Memory B cell (primary cell): ENCODE measurements around the gene FMNL2.

Experiments
- ATAC-seq: fragments of 150-1000 bp; cut with Tn5 transposase; 2 replicates; pipeline ENCODE4 v1.10.0; 2021; ENCODE audit warnings: low read depth, mild to moderate bottlenecking, moderate library complexity
- DNase-seq, 2 donors: peaks; one replicate each; pipeline ENCODE4 v3.0.0; 2022; ENCODE audit warnings: low spot score in 2 of 2
- H3K27ac Mint-ChIP-seq: one replicate; pipeline ENCODE4 v1.8.0; 2022; ENCODE audit warnings: mild to moderate bottlenecking, moderate library complexity, mixed read lengths
- H3K27me3 Mint-ChIP-seq: one replicate; pipeline ENCODE4 v1.8.0; 2022; ENCODE audit warnings: mixed read lengths
- H3K36me3 Mint-ChIP-seq: one replicate; pipeline ENCODE4 v1.8.0; 2022; ENCODE audit warnings: mild to moderate bottlenecking, mixed read lengths
- H3K4me1 Mint-ChIP-seq: one replicate; pipeline ENCODE4 v1.8.0; 2022; ENCODE audit warnings: mixed read lengths
- H3K4me3 Mint-ChIP-seq: one replicate; pipeline ENCODE4 v1.8.0; 2022; ENCODE audit warnings: mild to moderate bottlenecking, moderate library complexity, mixed read lengths
- H3K9me3 Mint-ChIP-seq: one replicate; pipeline ENCODE4 v1.8.0; 2022; ENCODE audit warnings: mixed read lengths

FMNL2 gene

DNA sequence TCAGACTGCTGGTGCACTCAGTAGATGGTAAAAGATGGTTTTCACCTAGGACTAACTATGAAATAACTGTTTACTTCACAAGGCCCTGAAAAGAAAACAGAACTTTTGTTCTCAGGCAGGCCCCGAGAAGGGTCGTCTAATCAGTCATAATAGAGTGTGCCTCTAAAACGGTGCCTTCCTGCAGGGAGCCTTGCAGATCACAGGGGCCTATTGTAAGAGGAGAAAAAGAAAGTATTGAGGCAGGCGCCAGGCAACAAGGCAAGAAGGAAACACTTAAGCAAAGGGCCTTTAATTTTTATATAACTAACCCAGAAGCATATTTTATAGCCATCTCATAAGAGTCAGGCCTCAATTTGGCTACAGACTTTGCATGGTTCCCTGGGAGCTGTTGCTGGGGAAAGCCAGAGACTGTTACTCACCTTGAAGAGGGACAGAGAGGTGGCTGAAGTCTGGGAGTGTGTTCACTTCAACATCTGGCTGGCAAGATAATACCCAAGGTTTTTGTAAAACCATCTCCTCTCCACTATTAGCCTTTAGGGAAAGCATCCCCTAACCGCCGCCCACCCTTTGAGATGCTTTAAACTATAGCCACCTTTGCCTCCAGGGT, 265.2 kb downstream of the FMNL2 start:
- DNase-seq = no peak
- ATAC-seq = no peak
- Mint-ChIP-seq H3K36me3 (no peaks in the 10 kb centered on the region), H3K4me1 (no peaks in the 10 kb centered on the region), H3K4me3 (no peak overlapping the region), H3K27ac (no peak overlapping the region), H3K9me3 (no peaks in the 10 kb centered on the region), H3K27me3 (no peaks in the 10 kb centered on the region)

DNA sequence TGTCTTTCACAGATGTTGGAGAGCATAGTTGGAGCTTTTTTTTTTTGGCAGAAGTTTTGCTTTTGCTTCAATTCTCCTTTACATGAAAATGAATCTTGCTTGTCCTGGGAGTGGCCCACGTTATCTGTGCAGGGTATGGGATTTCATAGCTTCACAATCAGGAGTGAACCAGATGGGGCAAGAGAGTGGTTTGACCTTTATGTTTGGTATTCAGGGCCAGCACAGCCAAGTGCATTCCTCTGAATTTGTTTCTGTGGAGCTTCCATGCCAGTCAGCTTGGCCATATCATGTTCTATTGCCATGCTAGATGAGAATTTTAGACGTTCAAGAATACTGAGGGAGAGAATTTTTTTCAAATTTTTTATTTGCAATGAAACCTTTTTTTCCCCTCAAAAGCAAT, 265.7 kb downstream of the FMNL2 start:
- H3K9me3 Mint-ChIP-seq = no peaks in the 10 kb centered on the region
- no peak overlapping the region for H3K4me3 Mint-ChIP-seq
- no peak for ATAC-seq
- H3K36me3 Mint-ChIP-seq = no peaks in the 10 kb centered on the region
- H3K27me3 Mint-ChIP-seq = no peaks in the 10 kb centered on the region
- no peak for DNase-seq
- H3K4me1 Mint-ChIP-seq = no peaks in the 10 kb centered on the region
- no peak overlapping the region for H3K27ac Mint-ChIP-seq

DNA sequence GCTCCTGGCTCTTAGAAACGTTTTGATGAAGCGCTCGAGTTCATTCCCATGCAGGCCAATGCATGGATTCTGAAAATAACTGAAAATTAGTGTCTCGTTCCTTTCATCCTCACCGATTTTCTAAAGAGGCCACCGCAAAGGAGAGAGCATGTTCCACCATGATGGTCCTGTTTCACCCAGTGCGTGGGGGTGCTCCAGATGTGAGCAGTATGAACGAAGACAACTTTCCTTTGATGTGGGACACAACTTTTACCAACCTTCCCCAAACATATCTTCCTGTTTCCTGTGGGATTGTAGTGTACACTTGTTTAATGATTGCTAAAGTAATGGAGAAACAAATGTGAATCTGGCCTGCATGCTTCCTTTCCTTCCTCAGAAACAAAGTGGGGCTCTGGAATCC, 267.8 kb downstream of the FMNL2 start:
- Mint-ChIP-seq H3K36me3 (no peaks in the 10 kb centered on the region), H3K4me3 (no peak overlapping the region), H3K27me3 (no peaks in the 10 kb centered on the region), H3K4me1 (no peaks in the 10 kb centered on the region), H3K9me3 (no peaks in the 10 kb centered on the region), H3K27ac (no peak overlapping the region)
- ATAC-seq (no peak), DNase-seq (no peak)

DNA sequence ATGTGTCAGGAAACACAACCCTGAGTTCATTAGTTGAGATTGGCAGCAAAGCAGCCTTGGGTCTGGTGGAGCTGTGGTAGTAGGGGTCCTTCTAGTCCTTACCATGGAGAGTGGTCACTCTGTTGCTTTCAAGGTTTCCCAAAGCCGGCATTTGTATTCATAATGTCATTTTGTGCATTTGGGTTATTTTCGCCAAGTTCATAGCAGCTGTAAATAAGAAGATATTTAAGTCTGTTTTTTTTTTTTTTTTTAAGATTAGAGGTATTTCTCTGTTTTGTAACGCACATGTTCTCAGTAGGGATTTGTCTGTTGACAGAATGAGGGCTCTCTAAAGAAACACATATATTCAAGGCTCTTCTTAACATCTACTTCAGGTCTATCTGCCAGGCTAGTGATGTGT, 268.2 kb downstream of the FMNL2 start:
- DNase-seq = no peak
- no peaks in the 10 kb centered on the region for H3K36me3 Mint-ChIP-seq
- no peak overlapping the region for H3K27ac Mint-ChIP-seq
- no peaks in the 10 kb centered on the region for H3K9me3 Mint-ChIP-seq
- no peak overlapping the region for H3K4me3 Mint-ChIP-seq
- H3K27me3 Mint-ChIP-seq = no peaks in the 10 kb centered on the region
- no peak for ATAC-seq
- no peaks in the 10 kb centered on the region for H3K4me1 Mint-ChIP-seq

DNA sequence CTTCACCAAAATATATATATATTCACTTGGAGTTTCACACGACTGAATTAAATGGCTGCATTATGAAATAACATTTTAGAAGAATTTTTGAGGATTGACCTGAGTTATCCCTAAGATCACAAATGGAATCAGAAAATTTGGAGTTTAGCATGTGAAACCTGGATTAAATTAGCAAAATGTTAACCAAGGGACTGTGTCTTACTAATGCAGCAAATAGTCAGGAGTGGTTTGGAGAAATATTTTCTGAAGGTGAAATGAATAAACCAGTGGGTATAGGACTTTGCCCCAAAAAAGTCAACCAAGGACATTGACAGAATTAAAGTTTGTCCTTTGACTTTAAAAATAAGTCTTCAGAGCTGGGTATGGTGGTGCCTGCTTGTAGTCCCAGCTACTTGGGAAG, 271.1 kb downstream of the FMNL2 start:
- no peak for DNase-seq
- Mint-ChIP-seq H3K4me1 (no peaks in the 10 kb centered on the region), H3K27ac (no peak overlapping the region), H3K9me3 (no peaks in the 10 kb centered on the region), H3K4me3 (no peak overlapping the region), H3K27me3 (no peaks in the 10 kb centered on the region), H3K36me3 (no peaks in the 10 kb centered on the region)
- ATAC-seq = no peak

DNA sequence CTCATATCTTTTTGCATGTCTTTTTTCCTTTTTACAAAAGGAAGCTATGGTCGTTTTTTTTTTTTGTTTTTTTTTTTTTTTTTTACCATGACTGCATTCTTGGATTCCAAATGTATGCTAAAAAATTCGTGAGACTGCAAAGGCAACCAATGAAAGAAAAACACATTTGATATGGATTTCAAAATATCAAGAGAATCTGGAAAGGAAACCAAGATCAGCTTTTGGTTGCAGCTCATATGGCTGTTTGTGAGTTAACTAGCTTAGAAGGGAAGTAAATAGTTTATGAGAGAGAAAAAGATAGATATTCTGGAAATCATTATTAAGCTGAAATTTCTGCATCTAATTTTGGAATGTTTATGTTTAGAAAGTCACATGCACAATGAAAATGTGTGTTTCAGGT, 272.0 kb downstream of the FMNL2 start:
- peaks cover 5% of the 10 kb centered on the region for H3K4me1 Mint-ChIP-seq

DNA sequence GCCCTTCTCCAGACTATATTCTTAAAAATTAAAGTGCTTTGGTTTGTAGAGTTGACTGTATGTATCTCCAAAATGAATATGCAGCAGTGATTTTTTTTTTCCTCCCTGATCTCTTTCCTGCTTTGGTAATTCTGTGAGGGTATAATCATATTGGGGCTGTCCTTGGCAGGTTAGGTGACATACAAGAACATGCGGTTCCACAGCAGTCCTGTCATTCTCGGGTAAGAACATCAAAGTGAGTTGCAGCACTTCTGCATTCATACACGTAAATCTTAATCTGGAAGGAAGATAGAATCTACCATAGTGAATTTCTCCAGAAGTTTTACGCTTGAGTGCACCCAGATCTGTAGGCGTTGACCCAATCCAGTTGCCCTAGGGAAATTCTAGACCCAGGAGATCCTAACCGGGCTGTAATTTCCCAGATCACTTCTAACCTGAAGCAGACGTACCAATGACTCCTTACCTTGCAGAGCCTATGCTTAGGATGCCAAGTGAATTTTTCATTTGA, 272.9 kb downstream of the FMNL2 start:
- peaks cover 12% of the 10 kb centered on the region for H3K4me1 Mint-ChIP-seq
- H3K4me3 Mint-ChIP-seq = no peak overlapping the region
- no peaks in the 10 kb centered on the region for H3K9me3 Mint-ChIP-seq
- DNase-seq (no peak), ATAC-seq (no peak)
- no peaks in the 10 kb centered on the region for H3K36me3 Mint-ChIP-seq
- no peaks in the 10 kb centered on the region for H3K27me3 Mint-ChIP-seq
- no peak overlapping the region for H3K27ac Mint-ChIP-seq

More for the DNA sequence above, 272.0 kb downstream of the FMNL2 start:
- Mint-ChIP-seq H3K9me3 (no peaks in the 10 kb centered on the region), H3K36me3 (no peaks in the 10 kb centered on the region), H3K27ac (no peak overlapping the region), H3K27me3 (no peaks in the 10 kb centered on the region), H3K4me3 (no peak overlapping the region)
- no peak for DNase-seq
- no peak for ATAC-seq

DNA sequence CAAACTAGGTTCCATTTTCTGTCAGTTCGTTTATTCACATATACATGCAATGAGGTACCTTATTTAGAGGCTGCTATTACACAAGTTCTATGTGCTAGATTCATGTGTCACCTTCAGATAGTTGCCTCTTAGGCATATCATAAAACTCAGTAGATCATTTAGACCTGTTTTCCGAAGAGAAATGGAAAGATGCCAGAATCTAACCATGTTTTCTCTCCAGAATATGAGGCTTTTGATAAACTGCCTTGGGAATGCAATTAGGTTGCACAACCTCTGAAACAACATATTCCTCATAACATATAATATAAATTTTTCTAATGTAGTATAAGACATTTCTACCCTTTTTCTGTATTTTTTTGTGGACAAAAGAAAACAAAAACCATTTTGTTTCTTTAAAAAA, 274.2 kb downstream of the FMNL2 start:
- H3K27ac Mint-ChIP-seq = no peak overlapping the region
- peaks cover 18% of the 10 kb centered on the region for H3K4me1 Mint-ChIP-seq
- H3K36me3 Mint-ChIP-seq = no peaks in the 10 kb centered on the region
- no peaks in the 10 kb centered on the region for H3K27me3 Mint-ChIP-seq
- no peak for ATAC-seq
- no peak for DNase-seq
- H3K4me3 Mint-ChIP-seq = no peak overlapping the region
- no peaks in the 10 kb centered on the region for H3K9me3 Mint-ChIP-seq

DNA sequence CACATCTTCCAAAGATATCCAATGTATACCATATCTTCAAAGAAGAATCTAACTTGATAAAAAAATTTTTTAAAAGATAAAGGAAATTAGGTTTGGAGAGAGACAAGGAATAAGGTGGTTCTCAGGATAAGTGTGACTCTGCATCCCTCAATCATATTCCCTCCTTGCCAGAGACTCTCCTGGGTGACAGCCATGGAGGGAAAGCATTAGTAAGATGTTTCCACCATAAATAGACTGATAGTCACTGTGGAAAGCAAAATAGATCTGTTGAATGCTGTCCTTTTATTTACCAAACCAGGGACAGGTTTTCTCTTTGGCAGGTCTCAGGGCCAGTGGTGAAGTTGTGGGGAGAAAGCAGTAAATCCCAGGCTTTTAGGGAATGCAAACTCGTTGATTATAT, 274.7 kb downstream of the FMNL2 start:
- Mint-ChIP-seq H3K27me3 (no peaks in the 10 kb centered on the region), H3K9me3 (no peaks in the 10 kb centered on the region), H3K27ac (no peak overlapping the region), H3K4me3 (no peak overlapping the region), H3K4me1 (peaks cover 18% of the 10 kb centered on the region), H3K36me3 (no peaks in the 10 kb centered on the region)
- no peak for ATAC-seq
- DNase-seq = no peak

DNA sequence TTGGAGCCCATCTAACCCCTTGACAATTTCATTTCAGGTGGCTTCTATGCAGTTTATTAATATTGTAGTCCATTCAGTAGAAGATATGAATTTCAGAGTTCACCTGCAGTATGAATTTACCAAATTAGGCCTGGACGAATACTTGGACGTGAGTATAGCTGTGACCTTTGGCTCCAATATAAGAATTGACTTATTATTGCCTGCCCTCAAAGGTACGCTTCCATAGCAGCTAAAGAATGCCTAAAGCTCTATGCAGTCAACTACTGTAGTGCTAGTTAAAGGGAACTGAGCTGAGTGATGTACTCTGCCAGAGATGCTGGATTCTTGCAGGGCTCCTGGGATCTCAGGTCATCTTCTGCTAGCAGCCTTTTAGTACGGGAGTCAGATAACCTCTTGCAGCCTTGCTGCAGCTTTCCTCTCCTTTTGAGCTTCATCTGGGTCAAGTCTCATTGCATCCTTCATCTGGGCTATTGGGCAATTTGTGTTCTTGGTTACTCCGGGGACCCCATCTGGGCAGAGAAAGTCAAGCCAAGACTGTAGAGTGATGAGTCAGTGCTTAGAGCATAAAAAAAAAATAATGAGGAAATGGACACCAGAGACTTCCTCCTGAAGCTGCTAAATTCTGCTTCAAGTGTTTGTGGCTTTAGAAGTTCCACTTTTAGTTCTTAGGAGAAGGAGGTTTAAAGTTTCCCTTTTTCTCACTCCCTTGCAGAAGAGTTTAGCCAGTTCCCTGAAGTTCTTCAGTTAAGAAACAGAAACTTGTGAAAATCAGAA, 276.7 kb downstream of the FMNL2 start:
- Mint-ChIP-seq H3K4me3 (peak overlapping the region; percentile 64), H3K4me1 (peaks cover 18% of the 10 kb centered on the region), H3K36me3 (no peaks in the 10 kb centered on the region), H3K27ac (peak overlapping the region; percentile 51), H3K9me3 (no peaks in the 10 kb centered on the region), H3K27me3 (no peaks in the 10 kb centered on the region)
- peak; percentile 91 for ATAC-seq
- DNase-seq = peak in 1 of 2 donors; percentile 27

DNA sequence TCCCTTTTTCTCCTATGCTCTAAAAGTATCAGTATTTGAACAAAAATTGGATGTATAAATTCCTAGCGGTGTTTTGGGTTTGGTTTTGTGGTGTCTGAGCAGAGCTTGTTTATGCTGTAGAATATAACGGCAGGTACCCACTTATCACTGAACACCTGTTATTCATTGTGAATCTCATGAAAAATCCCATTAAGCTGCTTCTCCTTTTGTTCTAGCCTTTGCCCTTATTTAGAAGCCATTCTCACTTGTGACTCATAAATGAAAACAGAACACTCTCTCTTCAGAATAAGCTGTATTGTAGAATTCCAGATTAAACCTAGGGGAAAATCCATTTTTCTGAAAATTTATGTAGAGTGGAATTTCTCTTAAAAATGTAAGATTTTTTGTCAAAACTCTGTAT, 278.3 kb downstream of the FMNL2 start:
- Mint-ChIP-seq H3K27ac (peak overlapping the region; percentile 31), H3K36me3 (no peaks in the 10 kb centered on the region), H3K27me3 (no peaks in the 10 kb centered on the region), H3K9me3 (no peaks in the 10 kb centered on the region), H3K4me1 (peaks cover 18% of the 10 kb centered on the region), H3K4me3 (no peak overlapping the region)
- no peak for ATAC-seq
- DNase-seq = no peak

DNA sequence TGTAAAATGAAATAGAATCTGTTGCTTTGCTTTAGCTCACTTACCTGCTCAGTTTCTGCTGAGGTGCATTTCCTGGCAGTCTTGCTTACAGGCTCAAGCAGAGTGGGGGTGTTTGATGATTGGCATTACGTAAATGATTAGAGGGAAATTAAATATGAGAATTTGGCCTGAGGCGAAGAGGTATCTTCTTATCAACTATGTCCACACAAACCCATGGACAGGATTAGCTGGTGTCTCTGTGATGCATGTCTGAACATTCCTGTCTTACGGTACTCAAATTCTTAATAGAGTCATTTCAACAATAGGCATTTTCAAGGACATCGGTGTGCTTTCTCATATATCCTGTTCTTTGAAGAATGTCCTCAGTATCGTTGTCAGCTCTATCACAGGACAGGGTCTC, 280.2 kb downstream of the FMNL2 start:
- Mint-ChIP-seq H3K36me3 (peaks cover 1% of the 10 kb centered on the region), H3K9me3 (no peaks in the 10 kb centered on the region), H3K4me1 (peaks cover 18% of the 10 kb centered on the region), H3K27me3 (no peaks in the 10 kb centered on the region), H3K4me3 (no peak overlapping the region), H3K27ac (no peak overlapping the region)
- no peak for DNase-seq
- no peak for ATAC-seq

DNA sequence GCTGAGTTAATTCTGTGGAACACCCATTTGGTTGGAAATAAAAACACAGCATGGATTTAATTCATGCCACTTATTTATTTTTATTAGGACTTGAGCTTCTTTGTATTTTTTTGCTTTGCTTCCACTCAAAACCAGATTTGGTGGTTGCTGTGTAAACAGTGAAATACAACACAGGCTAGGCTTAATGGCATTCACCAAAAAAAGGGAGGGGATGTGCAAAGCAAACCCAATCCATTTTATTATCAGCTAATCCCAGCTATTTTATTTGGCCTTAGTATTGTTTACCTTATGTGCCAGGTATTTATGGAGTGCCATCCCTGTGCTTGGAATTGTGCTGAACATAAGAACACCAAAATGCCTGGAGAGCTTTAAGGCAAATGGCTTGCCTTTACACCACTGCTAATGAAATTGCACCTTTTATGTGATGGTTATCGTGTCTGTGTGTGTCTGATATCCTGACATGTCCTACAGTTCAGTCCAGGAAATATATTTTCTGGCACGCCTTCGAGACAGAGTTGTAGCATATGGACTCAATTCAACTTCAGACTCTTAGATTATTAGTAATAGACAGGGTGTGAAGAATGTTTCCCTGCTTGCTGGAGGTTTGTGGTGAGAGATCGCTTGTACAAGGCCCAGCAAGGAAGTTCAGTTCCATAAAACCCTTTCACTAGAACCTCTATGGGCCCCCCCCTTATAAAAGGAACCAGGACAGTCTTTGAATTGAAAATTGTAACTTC, 282.6 kb downstream of the FMNL2 start:
- peaks cover 1% of the 10 kb centered on the region for H3K36me3 Mint-ChIP-seq
- peaks cover 8% of the 10 kb centered on the region for H3K4me1 Mint-ChIP-seq
- H3K4me3 Mint-ChIP-seq = no peak overlapping the region
- no peak for DNase-seq
- ATAC-seq = no peak
- H3K9me3 Mint-ChIP-seq = no peaks in the 10 kb centered on the region
- H3K27me3 Mint-ChIP-seq = no peaks in the 10 kb centered on the region
- H3K27ac Mint-ChIP-seq = no peak overlapping the region

DNA sequence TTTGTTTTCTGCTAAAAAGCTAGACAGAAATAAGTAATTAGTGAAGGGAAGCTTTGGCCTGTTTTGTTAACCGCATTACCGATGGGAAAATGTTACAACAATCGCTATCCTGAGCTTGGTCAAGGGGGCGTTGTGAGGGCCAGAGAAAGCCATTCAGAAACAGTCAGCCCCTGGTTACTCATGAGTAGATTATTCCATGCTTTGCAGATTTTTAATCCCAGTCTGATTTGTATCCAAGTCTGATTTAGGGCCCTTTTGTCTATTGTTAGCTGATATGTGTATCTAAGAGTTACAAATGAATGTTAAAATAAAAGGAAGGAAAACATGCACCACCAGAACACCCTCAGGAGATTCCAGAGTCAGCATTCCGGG, 283.2 kb downstream of the FMNL2 start:
- peaks cover 2% of the 10 kb centered on the region for H3K4me1 Mint-ChIP-seq
- DNase-seq = no peak
- no peak overlapping the region for H3K27ac Mint-ChIP-seq
- no peaks in the 10 kb centered on the region for H3K27me3 Mint-ChIP-seq
- H3K9me3 Mint-ChIP-seq = no peaks in the 10 kb centered on the region
- ATAC-seq = no peak
- peaks cover 1% of the 10 kb centered on the region for H3K36me3 Mint-ChIP-seq
- H3K4me3 Mint-ChIP-seq = no peak overlapping the region
